ENCODE measurements around the gene TSR1.

DNA sequence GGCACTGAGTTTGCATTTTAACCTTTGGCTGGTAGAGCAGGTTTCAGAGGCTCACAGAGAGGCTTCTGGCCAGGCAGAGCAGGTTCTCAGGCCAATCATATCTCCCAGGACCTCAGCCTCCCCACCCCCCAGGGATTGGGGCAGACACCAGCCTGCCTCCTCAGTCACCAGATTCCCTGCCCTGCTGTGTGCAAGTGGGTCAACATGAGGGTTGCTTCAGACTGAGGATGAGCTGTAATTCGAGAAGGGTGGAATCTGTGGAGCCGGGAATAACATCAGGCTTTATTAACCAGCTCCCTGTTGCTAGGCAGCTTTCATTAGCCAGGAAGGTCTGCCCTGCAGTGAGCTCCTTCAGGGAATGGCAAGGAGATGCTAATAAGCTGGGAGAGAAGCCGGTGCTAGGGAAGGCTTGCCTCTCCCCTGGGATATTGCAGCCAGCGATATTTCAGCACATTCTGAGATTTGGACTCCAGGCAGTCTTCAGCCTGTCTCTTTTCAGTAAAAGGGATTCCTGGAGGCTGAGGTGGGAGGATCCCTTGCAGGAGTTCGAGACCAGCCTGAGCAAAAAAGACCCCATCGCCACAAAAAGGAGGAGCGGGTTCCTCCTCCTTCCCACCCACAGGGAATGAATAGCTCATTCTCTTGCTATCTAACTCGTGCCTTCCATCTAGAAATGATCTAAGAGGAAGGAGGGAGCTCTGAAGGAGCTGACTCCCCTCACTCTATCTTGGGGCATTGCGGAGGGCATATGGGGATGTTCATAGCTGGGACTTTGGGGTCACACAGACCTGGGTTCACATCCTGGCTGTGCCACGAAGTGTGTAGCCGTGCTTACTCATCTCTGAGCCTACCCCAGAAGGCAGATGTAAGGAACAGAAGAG, 11.8 kb upstream of the TSR1 start:
- TF ChIP-seq CTCF (IDR thresholded peaks at IDR 0.05; ENCODE audit: borderline replicate concordance, extremely low read depth, low read length, poor library complexity, severe bottlenecking): no peak
- no peak for TF ChIP-seq EZH2 (IDR thresholded peaks at IDR 0.05; ENCODE audit: borderline replicate concordance, low read depth, low read length, severe bottlenecking)

Measured in DND-41 (cell line).